Tibial nerve (tissue), 4 donors: ENCODE results near the gene DLG1.

Source experiments
- EP300 ChIP-seq, 2 donors: sonication (generic); formaldehyde crosslinking; IDR thresholded peaks; one replicate each; pipeline ENCODE4 v1.6.1; 2017; ENCODE audit warnings: antibody characterized with exemption in 2 of 2, mild to moderate bottlenecking in 1 of 2
- TF ChIP-seq, protein P1 (sequence below), 5 experiments: fragments of 200-600 bp in 3 of 5; fragments of 450-650 bp in 2 of 5; sonication (generic) in 3 of 5; IDR thresholded peaks; one replicate each; pipeline ENCODE4 v1.5.1; 2016 to 2019; ENCODE audit warnings: antibody characterized with exemption in 5 of 5, mild to moderate bottlenecking in 3 of 5, moderate library complexity in 2 of 5

- TF ChIP-seq, protein P1, sequence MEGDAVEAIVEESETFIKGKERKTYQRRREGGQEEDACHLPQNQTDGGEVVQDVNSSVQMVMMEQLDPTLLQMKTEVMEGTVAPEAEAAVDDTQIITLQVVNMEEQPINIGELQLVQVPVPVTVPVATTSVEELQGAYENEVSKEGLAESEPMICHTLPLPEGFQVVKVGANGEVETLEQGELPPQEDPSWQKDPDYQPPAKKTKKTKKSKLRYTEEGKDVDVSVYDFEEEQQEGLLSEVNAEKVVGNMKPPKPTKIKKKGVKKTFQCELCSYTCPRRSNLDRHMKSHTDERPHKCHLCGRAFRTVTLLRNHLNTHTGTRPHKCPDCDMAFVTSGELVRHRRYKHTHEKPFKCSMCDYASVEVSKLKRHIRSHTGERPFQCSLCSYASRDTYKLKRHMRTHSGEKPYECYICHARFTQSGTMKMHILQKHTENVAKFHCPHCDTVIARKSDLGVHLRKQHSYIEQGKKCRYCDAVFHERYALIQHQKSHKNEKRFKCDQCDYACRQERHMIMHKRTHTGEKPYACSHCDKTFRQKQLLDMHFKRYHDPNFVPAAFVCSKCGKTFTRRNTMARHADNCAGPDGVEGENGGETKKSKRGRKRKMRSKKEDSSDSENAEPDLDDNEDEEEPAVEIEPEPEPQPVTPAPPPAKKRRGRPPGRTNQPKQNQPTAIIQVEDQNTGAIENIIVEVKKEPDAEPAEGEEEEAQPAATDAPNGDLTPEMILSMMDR (IDR thresholded peaks at IDR 0.05), result no peak
- TF ChIP-seq EP300 (IDR thresholded peaks at IDR 0.05), result no peak
Measured at GRCh38 chr3:197017003-197017402, 281.4 kb downstream of the DLG1 start.
